Epithelial cell of esophagus (primary cell): Measurements from ENCODE around the gene TMEM150B.

Experiments used
- DNase-seq: peaks from one replicate; pipeline ENCODE4 v3.0.0; 2010; ENCODE audit warnings: low read depth
- H3K4me3 ChIP-seq: 2 replicates; pipeline ENCODE4 v1.5.1; 2011; ENCODE audit warnings: mild to moderate bottlenecking, low read length, control low read depth
- TF ChIP-seq, protein P1 (sequence below): IDR thresholded peaks from 2 replicates; pipeline ENCODE4 v1.5.1; 2011; ENCODE audit warnings: low read depth, mild to moderate bottlenecking, low read length, control low read depth, inconsistent platforms; ENCODE audit not compliant: insufficient read depth; ENCODE audit errors: missing control alignments

The TMEM150B gene

GRCh38 chr19:55354698-55355212, 29.6 kb upstream of the TMEM150B start, which contains the start of gene COX6B2:
Gene COX6B2, minus strand, starts transcription at chr19:55354719. Its CDS starts 198 bp downstream, at chr19:55354521.
- TF ChIP-seq, protein P1, sequence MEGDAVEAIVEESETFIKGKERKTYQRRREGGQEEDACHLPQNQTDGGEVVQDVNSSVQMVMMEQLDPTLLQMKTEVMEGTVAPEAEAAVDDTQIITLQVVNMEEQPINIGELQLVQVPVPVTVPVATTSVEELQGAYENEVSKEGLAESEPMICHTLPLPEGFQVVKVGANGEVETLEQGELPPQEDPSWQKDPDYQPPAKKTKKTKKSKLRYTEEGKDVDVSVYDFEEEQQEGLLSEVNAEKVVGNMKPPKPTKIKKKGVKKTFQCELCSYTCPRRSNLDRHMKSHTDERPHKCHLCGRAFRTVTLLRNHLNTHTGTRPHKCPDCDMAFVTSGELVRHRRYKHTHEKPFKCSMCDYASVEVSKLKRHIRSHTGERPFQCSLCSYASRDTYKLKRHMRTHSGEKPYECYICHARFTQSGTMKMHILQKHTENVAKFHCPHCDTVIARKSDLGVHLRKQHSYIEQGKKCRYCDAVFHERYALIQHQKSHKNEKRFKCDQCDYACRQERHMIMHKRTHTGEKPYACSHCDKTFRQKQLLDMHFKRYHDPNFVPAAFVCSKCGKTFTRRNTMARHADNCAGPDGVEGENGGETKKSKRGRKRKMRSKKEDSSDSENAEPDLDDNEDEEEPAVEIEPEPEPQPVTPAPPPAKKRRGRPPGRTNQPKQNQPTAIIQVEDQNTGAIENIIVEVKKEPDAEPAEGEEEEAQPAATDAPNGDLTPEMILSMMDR: no peak
- DNase-seq: no peak
- peak within 1 kb of the TSS; percentile 44 for H3K4me3 ChIP-seq

- TF ChIP-seq, protein P1: no peak
- DNase-seq: peak; percentile 70
Measured at GRCh38 chr19:55353803-55354697, 28.9 kb upstream of the TMEM150B start.

GRCh38 chr19:55353356-55353802, 28.2 kb upstream of the TMEM150B start:
- peak overlapping the region; percentile 44 for H3K4me3 ChIP-seq
- DNase-seq: no peak
- TF ChIP-seq, protein P1: no peak

More at GRCh38 chr19:55353803-55354697, 28.9 kb upstream of the TMEM150B start:
- peak overlapping the region; percentile 44 for H3K4me3 ChIP-seq

DNA sequence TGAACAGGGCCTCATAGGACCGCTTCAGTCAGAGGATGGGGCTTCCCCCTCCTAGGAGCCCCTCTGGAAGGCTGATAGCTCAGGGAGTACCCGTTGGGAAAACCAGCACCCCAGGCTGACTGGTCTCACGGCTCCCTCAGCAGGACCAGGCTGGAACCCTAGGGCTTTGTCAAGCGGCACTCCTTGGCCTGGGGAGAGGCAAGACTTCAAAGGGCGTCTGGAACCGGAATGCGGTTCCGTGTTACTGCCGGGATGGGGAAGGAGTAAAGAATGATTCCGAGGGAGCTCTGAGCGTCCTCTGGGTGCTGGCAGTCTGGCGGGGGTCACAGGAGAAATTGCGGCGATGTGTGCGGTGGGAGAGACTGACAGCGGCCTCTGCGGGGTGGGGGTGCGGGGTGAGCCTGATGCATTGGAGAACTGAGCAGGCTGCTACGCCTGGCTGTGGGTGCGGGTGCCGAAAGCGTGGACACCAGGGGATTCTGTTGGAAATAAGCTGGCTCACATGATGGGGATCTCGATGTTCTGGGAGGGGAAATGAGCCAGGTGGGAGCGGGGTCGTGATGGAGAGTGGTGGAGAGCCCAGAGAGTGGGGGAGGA, 27.5 kb upstream of the TMEM150B start:
- TF ChIP-seq, protein P1: no peak
- DNase-seq: no peak
- no peak overlapping the region for H3K4me3 ChIP-seq

GRCh38 chr19:55352040-55352439, 26.9 kb upstream of the TMEM150B start:
- H3K4me3 ChIP-seq: no peak overlapping the region
- peak; percentile 47 for DNase-seq
- TF ChIP-seq, protein P1: no peak

GRCh38 chr19:55350620-55351315, 25.6 kb upstream of the TMEM150B start:
- no peak for DNase-seq
- no peak overlapping the region for H3K4me3 ChIP-seq
- TF ChIP-seq, protein P1: no peak
